Right ventricle myocardium superior (tissue), 1 donor: ENCODE data around the gene BMAL1. TPM values are rescaled to one million over a fixed set of nuclear protein-coding genes. Genes with fewer than 3 reads are reported as not detected.
A peak's percentile ranks its signal among the peaks of the same experiment; 100 is the strongest.

Experiments used
- ATAC-seq: fragments of 200-7000 bp; cut with Tn5 transposase; one replicate; pipeline ENCODE4 v1.9.1; 2020; ENCODE audit warnings: mild to moderate bottlenecking; ENCODE audit not compliant: poor library complexity
- DNase-seq: peaks from one replicate; pipeline ENCODE4 v3.0.0-alpha.2; 2020
- intact Hi-C: fragments of 100-400 bp; cut with DNase I; formaldehyde crosslinking; loops from one replicate; pipeline ENCODE4 v1.11.2; 2022
- total RNA-seq: library from RNA; stranded (reverse); fragmentation: NEBNext Ultra II Directional; extraction: Animal tissue kit (Norgen Biotek cat#: 25700); gene quantifications from one replicate; pipeline ENCODE4 v1.2.1, GENCODE V29; 2021
- donor health status: DM: no; HTN: yes; CAD: no; lungs with severe emphysema.

Gene BMAL1
- total RNA-seq, 1 donor from 2014 or later: 9.8 TPM

DNA sequence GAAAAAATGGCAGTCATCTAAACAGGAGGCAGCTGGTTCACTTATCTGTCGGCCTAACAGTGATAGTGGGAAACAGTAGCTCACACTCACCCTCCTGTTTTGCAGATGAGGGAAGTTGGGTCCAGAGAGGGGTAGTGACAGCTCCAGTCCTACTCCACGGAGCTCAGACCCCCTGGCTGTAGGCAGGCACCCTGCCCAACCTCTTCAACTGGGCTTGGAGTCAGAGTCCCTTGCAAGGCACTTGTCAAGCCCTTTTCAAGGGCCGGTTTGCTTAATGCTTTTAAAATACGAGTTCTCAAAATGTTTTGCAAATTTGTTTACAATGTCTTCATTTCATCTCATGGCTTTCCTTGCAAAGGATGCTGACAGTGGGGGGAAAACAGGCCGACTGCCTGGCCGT, 75.1 kb downstream of the BMAL1 start:
- no peak for ATAC-seq
- no peak for DNase-seq
- intact Hi-C loops: no loop called here

DNA sequence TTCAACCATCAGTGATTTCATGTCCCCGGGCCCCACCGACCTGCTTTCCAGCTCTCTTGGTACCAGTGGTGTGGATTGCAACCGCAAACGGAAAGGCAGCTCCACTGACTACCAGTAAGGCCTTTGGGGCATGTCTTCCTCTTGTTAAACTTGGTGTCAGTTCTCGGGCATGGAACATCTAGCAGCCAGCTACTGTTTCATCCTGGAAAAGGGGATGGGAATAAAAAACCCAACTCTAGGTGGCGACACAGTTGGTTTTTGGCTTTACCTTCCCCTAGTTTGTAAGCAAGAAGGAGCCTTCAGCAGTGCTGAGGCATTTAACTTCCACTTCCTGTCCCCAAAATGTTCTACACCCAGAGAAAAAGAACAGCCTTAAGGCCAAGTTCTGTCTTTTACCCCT, 76.7 kb downstream of the BMAL1 start:
- ATAC-seq (no peak), DNase-seq (no peak)
- intact Hi-C loops: no loop called here

DNA sequence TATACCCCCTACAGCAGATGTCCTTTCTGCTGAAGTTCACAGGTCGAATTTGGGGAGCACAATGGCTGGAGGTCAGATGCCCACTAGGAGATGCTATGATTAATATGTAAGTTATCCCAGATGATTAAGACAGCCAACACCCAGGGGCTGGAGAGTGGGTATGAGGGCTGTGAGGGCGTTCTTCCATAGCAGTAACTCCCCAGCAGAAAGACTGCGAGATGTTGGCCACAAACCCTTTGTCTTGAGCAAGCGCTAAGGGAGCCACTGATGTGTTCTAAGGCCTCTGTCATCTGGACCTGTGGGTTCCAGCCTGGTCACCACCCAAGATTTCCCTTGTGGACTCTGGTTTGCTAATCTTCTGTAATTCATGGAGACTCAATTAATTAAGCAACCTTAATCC, 77.6 kb downstream of the BMAL1 start:
- DNase-seq (no peak), ATAC-seq (no peak)
- intact Hi-C loops: no loop called here

DNA sequence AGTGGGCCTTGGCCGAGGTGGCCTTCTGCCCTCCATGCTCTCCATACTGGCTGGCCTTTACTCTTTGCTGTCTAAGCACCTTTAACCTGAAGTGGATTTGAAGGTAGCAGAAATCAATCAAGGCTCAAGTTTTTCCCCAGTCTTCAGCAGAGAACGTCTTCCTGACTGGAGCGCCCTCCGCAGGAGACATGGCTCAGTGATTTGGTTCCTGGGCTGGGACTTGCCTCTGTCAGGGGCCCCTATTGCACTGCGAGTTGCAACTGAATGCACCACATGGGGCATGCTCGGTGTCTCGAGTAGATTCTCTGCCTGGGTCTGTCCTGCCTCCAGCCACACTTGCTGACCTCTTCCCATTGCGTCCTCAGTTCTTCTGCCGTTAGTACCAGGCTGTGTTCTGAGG, 79.6 kb downstream of the BMAL1 start:
- DNase-seq (no peak), ATAC-seq (no peak)
- intact Hi-C loops: no loop called here

DNA sequence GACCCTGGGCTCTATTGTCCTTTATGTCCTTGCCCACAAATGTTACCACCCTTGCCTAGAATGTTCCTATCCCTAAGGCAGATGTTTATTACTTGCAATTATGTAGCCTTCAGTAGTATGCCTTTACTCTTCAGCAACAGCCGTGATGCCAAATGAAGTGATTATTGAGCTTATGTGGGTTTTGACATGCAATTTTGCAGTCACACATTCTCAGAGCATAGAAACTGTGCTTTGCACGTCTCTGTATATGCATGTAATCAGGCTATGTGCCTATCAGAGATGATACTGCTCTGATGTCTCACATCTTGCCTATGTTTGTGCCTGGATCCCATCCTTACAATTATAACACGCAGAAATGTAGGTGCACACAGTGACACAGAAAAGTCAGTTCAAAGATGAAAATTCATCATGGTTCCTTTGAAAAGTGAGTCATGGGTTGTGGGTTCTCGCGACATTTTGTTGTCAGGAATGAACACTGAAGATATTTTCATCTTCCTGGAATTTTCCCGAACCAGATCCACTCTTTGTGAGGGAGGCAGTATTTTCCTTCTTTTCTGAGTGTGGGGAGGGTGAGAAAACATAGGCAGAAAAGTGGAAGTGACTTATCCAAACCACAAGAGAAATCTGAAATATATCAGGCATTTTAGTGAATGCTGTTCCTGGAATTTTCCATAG, 81.1 kb downstream of the BMAL1 start:
- intact Hi-C loops: no loop called here
- DNase-seq (no peak), ATAC-seq (no peak)

DNA sequence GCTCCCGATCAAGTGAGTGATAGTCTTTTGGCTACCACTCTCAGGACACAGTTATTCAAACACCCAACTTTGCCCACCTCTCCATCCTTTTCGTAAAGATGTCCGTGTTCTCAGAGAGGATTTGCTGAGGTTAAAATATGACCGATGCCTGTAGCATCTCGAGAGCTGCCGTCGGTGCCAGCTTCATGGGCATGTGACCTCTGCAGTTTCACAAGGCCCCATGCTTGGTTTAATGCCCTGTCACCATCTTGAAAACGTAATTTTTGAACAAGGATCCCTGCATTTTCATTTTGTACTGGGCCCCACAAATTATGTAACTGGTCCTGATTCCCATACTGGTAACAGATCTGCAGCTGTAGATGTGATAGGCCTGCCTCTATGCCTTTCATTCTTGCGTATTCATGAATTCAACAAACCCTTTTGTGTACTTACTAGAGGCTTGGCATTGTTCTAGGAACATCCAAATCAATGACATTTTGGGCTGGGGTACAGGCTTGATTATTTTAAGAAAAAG, 85.1 kb downstream of the BMAL1 start:
- intact Hi-C loops: no loop called here
- no peak for ATAC-seq
- DNase-seq: no peak

DNA sequence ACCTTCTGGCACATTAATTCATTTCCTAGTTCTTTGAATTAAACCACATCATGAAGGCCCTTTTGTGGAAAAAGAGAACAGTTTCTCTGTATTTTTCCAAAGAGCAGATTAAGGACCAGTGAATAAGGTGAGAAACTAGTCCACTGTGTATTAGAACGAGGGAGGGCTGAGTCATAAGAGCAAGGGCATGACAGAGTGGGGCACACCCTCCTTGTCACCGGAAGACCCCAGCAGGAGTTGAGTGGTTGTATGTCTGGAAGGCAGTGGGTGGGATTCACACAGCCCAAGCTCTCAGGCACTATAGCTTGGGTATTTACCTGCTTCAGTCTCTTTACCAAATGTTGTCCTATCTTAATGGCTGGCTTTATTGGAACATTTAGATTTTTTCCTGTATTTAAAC, 86.8 kb downstream of the BMAL1 start:
- no peak for DNase-seq
- ATAC-seq: no peak
- intact Hi-C loops: no loop called here

DNA sequence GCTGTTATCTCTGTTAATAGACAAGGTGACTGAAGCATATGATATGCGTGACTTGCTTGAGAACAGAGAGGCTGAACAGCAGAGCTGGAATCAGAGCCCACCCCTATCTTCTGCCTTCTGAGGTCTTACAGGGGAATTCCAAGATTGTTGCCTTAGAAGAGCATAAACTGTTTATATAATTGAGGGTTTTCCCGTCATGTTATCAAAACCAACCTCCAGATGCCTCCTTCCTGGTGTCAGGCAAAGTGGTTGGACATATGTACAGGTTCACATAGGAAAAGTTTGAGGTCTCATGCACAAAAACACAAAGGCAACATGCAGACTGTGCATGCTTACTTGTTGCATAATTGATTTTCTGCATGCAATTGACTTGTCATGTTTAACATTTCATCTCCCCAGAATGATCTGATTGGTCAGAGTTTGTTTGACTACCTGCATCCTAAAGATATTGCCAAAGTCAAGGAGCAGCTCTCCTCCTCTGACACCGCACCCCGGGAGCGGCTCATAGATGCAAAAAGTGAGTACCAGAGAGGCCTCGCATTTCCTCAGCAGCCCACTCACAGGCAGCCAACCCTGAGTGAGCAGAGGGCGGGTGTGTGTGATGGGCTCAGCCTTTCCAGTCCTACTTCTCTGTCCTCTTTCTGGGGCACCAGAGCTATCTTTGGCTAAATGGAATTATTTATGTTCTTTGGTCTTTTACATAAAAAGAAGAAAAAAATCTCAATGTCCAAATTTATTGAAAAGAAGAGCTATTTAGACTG, 88.9 kb downstream of the BMAL1 start:
- DNase-seq (no peak), ATAC-seq (no peak)

DNA sequence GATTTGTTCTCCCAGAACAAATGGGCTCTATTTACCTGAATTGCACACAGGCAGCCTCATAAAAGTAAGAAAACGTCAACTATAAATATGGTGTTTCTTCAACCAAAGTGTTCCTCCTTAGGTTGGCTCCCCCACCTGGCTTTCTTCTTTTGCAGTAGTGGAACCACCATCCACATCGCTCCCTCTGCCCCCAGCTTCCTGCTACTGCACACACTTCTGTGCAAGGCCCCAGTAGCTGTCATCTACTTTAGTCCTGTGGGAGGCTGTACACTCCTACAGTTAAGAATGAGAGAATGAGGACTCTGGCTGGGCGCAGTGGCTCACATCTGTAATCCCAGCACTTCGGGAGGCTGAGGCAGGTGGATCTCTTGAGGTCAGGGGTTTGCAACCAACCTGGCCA, 89.5 kb downstream of the BMAL1 start:
- DNase-seq (no peak), ATAC-seq (no peak)
- intact Hi-C loops: no loop called here

More for the DNA sequence above, 88.9 kb downstream of the BMAL1 start:
- intact Hi-C loops: no loop called here

DNA sequence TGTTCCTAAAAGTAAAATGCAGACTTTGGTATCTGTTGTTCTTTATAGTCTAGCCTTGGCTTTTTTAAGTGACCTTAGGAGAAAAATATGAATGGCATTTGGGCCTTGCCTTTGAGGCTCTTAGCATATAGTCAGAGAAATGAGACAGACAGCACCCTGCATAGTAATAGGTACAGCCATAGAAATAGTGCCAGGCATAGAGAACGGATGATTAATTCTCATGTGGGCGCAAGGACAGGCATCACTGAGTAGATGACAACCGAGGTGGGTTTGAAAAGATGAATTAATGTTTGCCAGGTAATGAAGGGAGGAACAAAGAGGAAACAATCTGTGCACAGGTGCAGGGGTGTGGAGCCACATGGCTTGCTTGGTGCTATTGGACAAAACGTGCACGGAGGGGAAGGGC, 90.5 kb downstream of the BMAL1 start:
- intact Hi-C loops: no loop called here
- no peak for ATAC-seq
- DNase-seq: no peak

DNA sequence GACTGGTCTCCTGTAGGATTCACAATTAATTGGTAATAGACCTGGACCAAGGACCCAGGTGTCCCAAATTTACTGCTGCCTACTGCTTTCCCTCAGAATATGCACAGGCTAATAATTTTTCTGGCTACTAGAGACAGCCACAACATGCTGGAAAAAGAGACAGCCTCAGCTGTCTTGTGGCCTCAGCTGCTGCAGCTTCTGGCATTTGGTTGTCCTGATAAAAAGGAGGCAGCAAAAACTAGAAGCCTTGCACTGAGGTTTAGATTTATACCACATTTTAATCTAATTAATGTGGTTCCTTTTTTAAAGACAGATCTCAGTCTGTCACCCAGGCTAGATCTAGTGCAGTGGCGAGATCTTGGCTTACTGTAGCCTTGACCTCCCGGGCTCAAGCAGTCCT, 95.6 kb downstream of the BMAL1 start:
- DNase-seq: no peak
- ATAC-seq: no peak
- intact Hi-C loops: no loop called here

DNA sequence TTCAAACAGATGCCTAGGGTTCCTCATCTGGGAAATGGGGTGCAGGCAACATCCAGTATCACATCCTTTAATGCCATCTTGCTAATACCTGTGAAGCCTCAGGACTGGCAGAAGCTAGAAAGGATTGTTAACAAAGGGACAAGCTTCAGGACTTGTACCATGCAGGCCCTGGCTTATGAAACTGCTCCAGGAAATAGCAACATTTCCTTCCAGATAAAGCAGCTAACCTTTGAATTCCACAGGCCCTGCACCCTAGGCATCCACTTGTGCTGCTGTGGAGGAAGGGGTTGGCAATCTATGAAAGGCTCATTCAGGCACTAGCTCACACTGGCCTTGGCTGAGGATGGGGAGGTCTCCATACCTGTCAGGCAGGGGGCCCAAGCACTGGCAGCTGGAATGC, 98.2 kb downstream of the BMAL1 start:
- intact Hi-C loops: no loop called here
- no peak for ATAC-seq
- no peak for DNase-seq

DNA sequence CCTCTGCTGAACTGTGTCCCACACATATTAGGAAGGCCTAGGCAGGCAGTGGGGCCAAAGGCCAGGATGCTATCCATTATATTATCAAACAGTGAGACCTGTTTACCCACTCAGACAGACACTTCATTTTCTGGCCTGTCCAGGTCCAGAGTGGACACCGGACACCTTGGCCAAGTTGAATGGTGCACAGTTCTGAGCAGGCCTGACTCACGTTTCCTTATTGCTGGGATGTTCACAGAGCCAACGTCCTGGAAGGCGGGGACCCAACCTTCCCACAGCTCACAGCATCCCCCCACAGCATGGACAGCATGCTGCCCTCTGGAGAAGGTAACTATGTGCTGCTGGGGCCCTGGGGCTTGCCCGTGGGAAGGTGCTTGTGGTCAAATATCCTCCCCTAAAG, 98.8 kb downstream of the BMAL1 start:
- intact Hi-C loops: no loop called here
- DNase-seq (no peak), ATAC-seq (no peak)

DNA sequence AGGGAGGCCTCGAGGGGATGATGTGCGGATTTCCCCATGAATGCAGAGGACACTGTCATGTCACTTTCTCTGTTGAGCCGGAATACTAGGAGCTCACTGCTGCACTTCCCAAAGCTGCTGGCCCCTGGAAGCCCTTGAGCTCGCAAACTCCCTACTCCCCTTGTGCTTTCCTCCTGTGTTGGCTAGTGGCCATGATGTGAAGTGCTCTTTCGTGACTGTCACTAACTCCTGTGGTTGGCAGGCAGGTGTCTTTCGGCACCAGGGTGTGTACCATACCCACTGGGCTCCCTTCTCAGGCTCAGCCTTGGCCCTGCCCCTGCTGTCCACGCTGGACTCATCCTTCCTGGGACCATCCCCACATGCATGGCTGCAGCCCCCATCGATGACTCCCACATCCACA, 99.2 kb downstream of the BMAL1 start:
- peak; percentile 41 for DNase-seq
- intact Hi-C loops: no loop called here
- peak; percentile 48 for ATAC-seq

DNA sequence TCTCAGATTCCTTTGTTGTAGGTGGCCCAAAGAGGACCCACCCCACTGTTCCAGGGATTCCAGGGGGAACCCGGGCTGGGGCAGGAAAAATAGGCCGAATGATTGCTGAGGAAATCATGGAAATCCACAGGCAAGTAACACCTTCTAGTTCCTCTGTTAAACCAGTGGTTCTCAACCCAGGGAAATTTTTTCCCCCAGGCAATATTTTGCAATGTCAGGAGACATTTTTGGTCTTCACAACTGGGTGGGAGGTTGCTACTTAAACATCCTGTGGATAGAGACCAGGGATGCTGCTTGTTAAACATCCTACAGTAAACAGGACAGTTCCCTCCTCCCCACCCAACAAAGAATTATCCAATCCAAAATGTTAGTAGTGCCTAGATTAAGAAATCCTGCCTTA, 100.7 kb downstream of the BMAL1 start:
- ATAC-seq: no peak
- DNase-seq: no peak
- intact Hi-C loops: no loop called here

DNA sequence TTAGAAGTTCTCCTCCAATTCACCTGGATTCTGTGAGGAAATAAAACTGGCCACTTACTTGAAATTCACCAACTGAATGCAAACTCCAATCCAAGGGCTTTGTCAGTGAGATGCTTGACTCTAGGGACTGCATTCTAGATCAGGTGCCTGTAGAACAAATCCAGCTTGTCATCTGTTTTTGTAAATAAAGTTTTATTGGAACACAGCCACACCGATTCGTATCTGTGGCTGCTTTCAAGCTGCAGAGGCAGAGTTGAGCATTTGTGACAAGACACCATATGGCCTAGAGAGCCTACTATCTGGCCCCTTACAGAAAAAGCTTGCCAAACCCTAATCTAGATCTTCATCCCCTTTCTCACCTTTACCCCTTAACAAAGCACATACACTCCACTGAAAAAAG, 103.1 kb downstream of the BMAL1 start:
- ATAC-seq: no peak
- intact Hi-C loops: no loop called here
- no peak for DNase-seq

DNA sequence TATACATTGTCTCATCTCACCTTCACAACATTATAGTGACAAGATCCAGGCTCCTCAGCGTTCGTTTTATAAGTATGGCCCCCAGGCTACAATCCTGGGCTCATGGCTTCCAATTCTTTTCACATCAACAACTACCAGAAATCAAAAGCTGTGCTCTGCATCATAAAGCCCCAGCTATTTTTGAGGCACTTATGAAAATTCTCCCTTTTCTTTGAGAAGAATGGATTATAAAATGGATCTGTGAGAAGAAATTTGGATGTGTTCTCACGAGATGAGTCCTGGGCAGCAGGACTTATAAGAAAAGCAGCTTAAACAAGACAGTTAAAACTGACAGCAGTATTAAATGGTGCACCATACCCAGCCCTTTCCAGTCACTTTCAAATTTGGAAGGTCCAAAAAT, 105.2 kb downstream of the BMAL1 start:
- intact Hi-C loops: no loop called here
- DNase-seq: no peak
- no peak for ATAC-seq

DNA sequence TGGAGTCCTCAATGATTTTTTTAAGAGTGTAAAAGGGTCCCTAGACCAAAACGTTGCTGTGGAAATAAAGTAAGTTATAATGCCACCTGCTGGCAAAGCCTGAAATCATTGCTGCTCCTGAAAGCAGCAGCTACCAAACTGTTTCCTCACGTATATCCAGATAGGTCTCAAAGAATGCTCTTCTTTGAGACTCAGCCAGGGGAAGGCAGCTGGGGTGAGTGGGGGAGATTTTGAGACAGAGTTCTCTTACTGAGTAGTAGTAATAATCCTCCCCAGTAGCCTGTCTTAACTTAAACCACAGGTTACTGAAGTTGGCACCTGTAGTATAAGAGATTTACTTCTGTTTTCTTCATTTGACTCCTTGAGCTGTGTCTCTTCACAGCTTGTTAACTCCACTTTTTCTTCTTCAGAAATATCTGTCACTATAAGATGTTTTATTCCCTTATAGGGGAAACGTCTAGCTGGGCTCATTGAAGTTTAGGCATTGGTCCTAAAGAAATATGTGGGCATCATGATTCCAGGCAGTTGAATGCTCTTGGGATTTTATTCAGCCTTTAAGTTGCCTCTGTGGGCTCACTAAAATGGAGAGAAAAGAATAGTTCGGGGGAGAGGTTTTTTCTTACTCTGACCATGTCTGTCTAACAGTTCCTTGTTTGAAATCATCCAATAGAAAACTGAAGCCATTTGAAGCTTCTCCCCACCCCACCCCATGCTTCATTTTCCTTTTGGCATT, 107.5 kb downstream of the BMAL1 start:
- intact Hi-C loops: no loop called here
- ATAC-seq (peak; percentile 38), DNase-seq (no peak)

DNA sequence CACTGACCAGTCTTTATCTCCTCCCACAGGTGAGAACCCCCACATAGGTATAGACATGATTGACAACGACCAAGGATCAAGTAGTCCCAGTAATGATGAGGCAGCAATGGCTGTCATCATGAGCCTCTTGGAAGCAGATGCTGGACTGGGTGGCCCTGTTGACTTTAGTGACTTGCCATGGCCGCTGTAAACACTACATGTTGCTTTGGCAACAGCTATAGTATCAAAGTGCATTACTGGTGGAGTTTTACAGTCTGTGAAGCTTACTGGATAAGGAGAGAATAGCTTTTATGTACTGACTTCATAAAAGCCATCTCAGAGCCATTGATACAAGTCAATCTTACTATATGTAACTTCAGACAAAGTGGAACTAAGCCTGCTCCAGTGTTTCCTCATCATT, 109.0 kb downstream of the BMAL1 start:
- ATAC-seq: no peak
- intact Hi-C loops: no loop called here
- DNase-seq: no peak

DNA sequence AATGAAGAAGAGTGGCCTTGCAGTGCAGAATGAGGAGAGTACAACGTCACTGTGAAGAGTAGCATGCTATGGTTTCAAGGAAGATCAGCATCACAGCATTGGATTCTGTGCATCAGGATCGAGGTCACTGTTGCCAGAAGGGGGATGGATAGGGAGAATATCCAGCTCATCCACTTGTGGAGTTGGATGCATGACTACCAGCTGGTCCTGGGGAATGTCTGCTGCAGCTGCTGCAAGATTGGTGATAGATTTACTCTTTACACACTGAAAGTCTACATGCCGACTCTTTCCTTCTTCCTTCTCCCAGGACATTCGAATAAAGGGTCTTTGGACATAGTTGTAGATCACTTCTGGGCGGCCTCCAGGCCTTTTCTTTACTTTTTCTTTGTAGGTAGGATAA, 111.2 kb downstream of the BMAL1 start:
- ATAC-seq (no peak), DNase-seq (no peak)
- intact Hi-C loops: no loop called here
